ENCODE data around the gene TNNI3.

DNA sequence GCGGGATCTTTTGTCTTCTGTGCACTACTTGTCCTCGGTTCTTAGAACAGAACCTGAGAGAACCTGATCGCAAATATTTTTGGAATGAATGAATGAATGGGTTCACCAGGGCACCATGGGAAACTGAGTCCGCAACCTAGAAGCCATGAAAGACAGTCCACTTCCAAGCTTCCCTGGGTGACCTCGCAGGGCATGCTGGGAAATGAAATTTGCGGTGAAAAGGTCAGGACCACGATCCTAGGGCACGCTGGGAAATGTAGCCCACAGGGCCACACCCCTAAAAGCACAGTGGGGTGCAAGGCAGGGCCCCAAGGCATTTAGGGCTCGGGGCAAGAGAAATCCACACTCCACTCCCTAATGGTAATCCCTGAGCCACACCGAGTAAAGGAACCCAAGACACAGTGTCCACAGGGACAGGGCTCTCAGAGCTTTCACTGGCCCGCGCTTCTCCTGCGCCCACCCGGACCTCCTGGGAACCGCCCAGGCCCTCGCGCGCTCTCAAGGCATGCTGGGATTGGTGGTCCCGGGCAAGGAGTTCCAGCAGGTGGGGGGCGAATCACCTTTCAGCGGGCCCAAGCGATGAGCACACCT is 39.0 kb downstream of the TNNI3 start:
- TF ChIP-seq, protein P1, sequence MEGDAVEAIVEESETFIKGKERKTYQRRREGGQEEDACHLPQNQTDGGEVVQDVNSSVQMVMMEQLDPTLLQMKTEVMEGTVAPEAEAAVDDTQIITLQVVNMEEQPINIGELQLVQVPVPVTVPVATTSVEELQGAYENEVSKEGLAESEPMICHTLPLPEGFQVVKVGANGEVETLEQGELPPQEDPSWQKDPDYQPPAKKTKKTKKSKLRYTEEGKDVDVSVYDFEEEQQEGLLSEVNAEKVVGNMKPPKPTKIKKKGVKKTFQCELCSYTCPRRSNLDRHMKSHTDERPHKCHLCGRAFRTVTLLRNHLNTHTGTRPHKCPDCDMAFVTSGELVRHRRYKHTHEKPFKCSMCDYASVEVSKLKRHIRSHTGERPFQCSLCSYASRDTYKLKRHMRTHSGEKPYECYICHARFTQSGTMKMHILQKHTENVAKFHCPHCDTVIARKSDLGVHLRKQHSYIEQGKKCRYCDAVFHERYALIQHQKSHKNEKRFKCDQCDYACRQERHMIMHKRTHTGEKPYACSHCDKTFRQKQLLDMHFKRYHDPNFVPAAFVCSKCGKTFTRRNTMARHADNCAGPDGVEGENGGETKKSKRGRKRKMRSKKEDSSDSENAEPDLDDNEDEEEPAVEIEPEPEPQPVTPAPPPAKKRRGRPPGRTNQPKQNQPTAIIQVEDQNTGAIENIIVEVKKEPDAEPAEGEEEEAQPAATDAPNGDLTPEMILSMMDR (IDR thresholded peaks at IDR 0.05 in 2 of 3, conservative IDR thresholded peaks at IDR 0.05 in 1 of 3; ENCODE audit: insufficient read depth in 2 of 3, low read depth in 1 of 3, low read length in 3 of 3): no peak
- TF ChIP-seq, protein P2, sequence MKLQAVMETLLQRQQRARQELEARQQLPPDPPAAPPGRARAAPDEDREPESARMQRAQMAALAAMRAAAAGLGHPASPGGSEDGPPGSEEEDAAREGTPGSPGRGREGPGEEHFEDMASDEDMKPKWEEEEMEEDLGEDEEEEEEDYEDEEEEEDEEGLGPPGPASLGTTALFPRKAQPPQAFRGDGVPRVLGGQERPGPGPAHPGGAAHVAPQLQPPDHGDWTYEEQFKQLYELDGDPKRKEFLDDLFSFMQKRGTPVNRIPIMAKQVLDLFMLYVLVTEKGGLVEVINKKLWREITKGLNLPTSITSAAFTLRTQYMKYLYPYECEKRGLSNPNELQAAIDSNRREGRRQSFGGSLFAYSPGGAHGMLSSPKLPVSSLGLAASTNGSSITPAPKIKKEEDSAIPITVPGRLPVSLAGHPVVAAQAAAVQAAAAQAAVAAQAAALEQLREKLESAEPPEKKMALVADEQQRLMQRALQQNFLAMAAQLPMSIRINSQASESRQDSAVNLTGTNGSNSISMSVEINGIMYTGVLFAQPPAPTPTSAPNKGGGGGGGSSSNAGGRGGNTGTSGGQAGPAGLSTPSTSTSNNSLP (IDR thresholded peaks at IDR 0.05; ENCODE audit: borderline replicate concordance, low read depth, low read length): no peak
- TF ChIP-seq ATF7 (IDR thresholded peaks at IDR 0.05) (no peak), HDAC6 (IDR thresholded peaks at IDR 0.05; ENCODE audit: low read depth, low read length) (no peak), CBX2 (IDR thresholded peaks at IDR 0.05; ENCODE audit: insufficient read depth, low read length, poor library complexity, severe bottlenecking) (no peak), MAFK (IDR thresholded peaks at IDR 0.05; ENCODE audit: low read length) (no peak), TGIF2 (CRISPR knock-in tag; IDR thresholded peaks at IDR 0.05) (no peak)
